HepG2 (cell line): ENCODE measurements around the gene POLR1H. TPM values are rescaled to one million over a fixed set of nuclear protein-coding genes. Genes with fewer than 3 reads are reported as not detected.

Experiments used
- ARNT2 ChIP-seq: sonication (generic); formaldehyde crosslinking; IDR thresholded peaks from 2 replicates; pipeline ENCODE4 v1.8.0; 2022; ENCODE audit warnings: mild to moderate bottlenecking, low read depth, missing genetic modification reagents, moderate library complexity
- ELF1 ChIP-seq: sonication (generic); formaldehyde crosslinking; IDR thresholded peaks from 2 replicates; pipeline ENCODE4 v1.4.0; 2020; ENCODE audit warnings: missing genetic modification reagents
- FOXP4 ChIP-seq: sonication (generic); formaldehyde crosslinking; IDR thresholded peaks from 2 replicates; pipeline ENCODE4 v1.4.0; 2020; ENCODE audit warnings: missing genetic modification reagents
- GPN1 ChIP-seq: sonication (generic); formaldehyde crosslinking; IDR thresholded peaks from 2 replicates; pipeline ENCODE4 v1.5.1; 2020; ENCODE audit warnings: missing genetic modification reagents, borderline replicate concordance
- HMG20B ChIP-seq: conservative IDR thresholded peaks from 2 replicates; pipeline ENCODE4 v1.6.1; 2016; ENCODE audit warnings: missing genetic modification reagents, missing compliant biosample characterization
- KAT7 ChIP-seq: IDR thresholded peaks from 2 replicates; pipeline ENCODE4 v1.6.1; 2018; ENCODE audit warnings: borderline replicate concordance, missing compliant biosample characterization
- KLF13 ChIP-seq: sonication (generic); formaldehyde crosslinking; IDR thresholded peaks from 2 replicates; pipeline ENCODE4 v1.4.0; 2020; ENCODE audit warnings: mild to moderate bottlenecking, missing genetic modification reagents
- MEIS2 ChIP-seq: sonication (generic); formaldehyde crosslinking; IDR thresholded peaks from 2 replicates; pipeline ENCODE4 v1.9.0; 2021; ENCODE audit warnings: mild to moderate bottlenecking, missing genetic modification reagents
- NKX3-1 ChIP-seq: sonication (generic); formaldehyde crosslinking; IDR thresholded peaks from 2 replicates; pipeline ENCODE4 v1.5.0; 2020; ENCODE audit warnings: missing genetic modification reagents
- RARG ChIP-seq: sonication (generic); formaldehyde crosslinking; IDR thresholded peaks from 2 replicates; pipeline ENCODE4 v1.4.0; 2020; ENCODE audit warnings: low read depth, mild to moderate bottlenecking, missing genetic modification reagents
- SCMH1 ChIP-seq: sonication (generic); formaldehyde crosslinking; IDR thresholded peaks from 2 replicates; pipeline ENCODE4 v1.9.0; 2021; ENCODE audit warnings: missing genetic modification reagents, mild to moderate bottlenecking, borderline replicate concordance
- SRSF9 ChIP-seq: fragments of 200-400 bp; formaldehyde crosslinking; IDR thresholded peaks from 2 replicates; pipeline ENCODE4 v1.6.1; 2018; ENCODE audit warnings: borderline replicate concordance, mild to moderate bottlenecking, low read depth, low read length; ENCODE audit not compliant: insufficient read depth, poor library complexity, severe bottlenecking
- TCF7L2 ChIP-seq: IDR thresholded peaks from 2 replicates; pipeline ENCODE4 v1.6.1; 2011; ENCODE audit warnings: mild to moderate bottlenecking, low read depth, low read length, moderate library complexity
- ZBTB38 ChIP-seq: sonication (generic); formaldehyde crosslinking; IDR thresholded peaks from 2 replicates; pipeline ENCODE4 v1.5.1; 2020; ENCODE audit warnings: mild to moderate bottlenecking, missing genetic modification reagents
- ZBTB7A ChIP-seq: sonication (generic); formaldehyde crosslinking; IDR thresholded peaks from 2 replicates; pipeline ENCODE4 v1.8.0; 2022; ENCODE audit warnings: mild to moderate bottlenecking, missing genetic modification reagents
- ZFP36L2 ChIP-seq: sonication (generic); formaldehyde crosslinking; IDR thresholded peaks from 2 replicates; pipeline ENCODE4 v1.4.0; 2020; ENCODE audit warnings: missing genetic modification reagents
- ZNF205 ChIP-seq: IDR thresholded peaks from 2 replicates; pipeline ENCODE4 v1.6.1; 2018; ENCODE audit warnings: missing biosample characterization, missing genetic modification reagents
- ZNF530 ChIP-seq: sonication (generic); formaldehyde crosslinking; IDR thresholded peaks from 2 replicates; pipeline ENCODE4 v1.5.0; 2020; ENCODE audit warnings: low read depth, mild to moderate bottlenecking, missing genetic modification reagents
- ZNF580 ChIP-seq: IDR thresholded peaks from 2 replicates; pipeline ENCODE4 v1.6.1; 2016; ENCODE audit warnings: low read depth, borderline replicate concordance
- ZNF605 ChIP-seq: sonication (generic); formaldehyde crosslinking; IDR thresholded peaks from 2 replicates; pipeline ENCODE4 v1.8.0; 2022; ENCODE audit warnings: mild to moderate bottlenecking, missing genetic modification reagents
- ZNF674 ChIP-seq: sonication (generic); formaldehyde crosslinking; IDR thresholded peaks from 2 replicates; pipeline ENCODE4 v1.5.0; 2020; ENCODE audit warnings: low read depth, mild to moderate bottlenecking, missing genetic modification reagents
- polyA plus RNA-seq, 8 experiments: library from polyadenylated mRNA; depleted of rRNA in 3 of 8; stranded (reverse) in 7 of 8; unstranded in 1 of 8; fragments of >200 nt; fragmentation: Illumina TruSeq in 4 of 8; extraction: Trizol in 4 of 8; gene quantifications; 2 replicates each; pipeline versions ENCODE4 v1.2.1 to v1.2.3, GENCODE V29; 2011 to 2016; ENCODE audit warnings: low read depth in 4 of 8, missing spikeins in 1 of 8, mixed read lengths in 1 of 8; ENCODE audit not compliant: insufficient read depth in 1 of 8
- total RNA-seq, 5 experiments: library from RNA; depleted of rRNA; stranded (reverse); fragments of >200 nt; fragmentation: Illumina TruSeq; extraction: Trizol; gene quantifications; 2 replicates each; pipeline ENCODE4 v1.2.3, GENCODE V29; 2016; ENCODE audit warnings: low read depth in 1 of 5
- TF ChIP-seq, protein P1 (sequence below): sonication (generic); formaldehyde crosslinking; IDR thresholded peaks from 2 replicates; pipeline ENCODE4 v1.4.0; 2020; ENCODE audit warnings: missing genetic modification reagents
- TF ChIP-seq, protein P2 (sequence below): IDR thresholded peaks from 2 replicates; pipeline ENCODE4 v1.6.1; 2016; ENCODE audit warnings: missing genetic modification reagents, missing compliant biosample characterization

Gene POLR1H
- total and polyA plus RNA-seq, 2 of the 13 experiments (the other 11 are each of a cell fraction or from before 2014, with no cell fraction given), result 61.4 to 79.8 TPM

DNA sequence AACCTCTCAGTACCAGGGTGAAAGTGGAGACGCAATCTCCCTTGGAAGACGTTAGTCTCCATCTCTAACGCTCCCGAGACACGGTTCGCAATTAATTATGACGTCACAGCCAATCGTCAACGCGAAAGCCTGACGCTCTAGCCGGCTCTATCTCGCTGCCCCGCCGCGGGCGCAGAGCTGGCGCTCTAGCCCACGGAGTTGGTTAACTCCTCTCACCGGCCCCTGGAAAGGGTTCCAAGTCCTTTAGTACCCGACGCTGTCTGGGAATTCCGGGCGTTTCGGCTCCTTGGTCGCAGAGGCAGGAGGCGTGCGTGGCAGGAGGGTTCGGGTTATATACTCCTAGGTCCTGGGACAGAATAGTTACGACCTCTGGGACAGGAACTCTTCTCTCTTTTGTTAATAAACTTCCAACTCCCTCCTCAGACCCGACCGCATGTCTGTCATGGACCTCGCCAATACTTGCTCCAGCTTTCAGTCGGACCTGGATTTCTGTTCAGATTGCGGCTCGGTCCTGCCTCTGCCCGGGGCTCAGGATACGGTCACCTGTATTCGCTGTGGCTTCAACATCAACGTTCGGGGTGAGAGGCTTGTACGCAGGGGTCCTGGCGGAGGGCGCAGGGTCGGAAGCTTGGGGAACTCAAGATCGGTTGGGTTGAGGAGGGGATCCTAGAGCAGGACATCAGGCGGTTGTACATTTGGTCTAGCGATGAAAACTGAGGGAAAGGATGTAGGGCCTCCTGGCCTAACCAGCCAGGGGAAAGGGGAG is at the start of gene POLR1H (continued):
- peak; percentile 43; the same call in 1 of the 2 replicates for TF ChIP-seq ZBTB38 (CRISPR knock-in tag)
- TF ChIP-seq ZFP36L2 (CRISPR knock-in tag), result no peak
- TF ChIP-seq TCF7L2, result no peak
- no peak for TF ChIP-seq GPN1 (CRISPR knock-in tag)
- peak; percentile 96 for TF ChIP-seq ZNF605 (CRISPR knock-in tag)
- no peak; the same call in 1 of the 2 replicates for TF ChIP-seq ZNF530 (CRISPR knock-in tag)
- peak; percentile 77 for TF ChIP-seq ELF1 (CRISPR knock-in tag)
- TF ChIP-seq SRSF9, result no peak
- no peak for TF ChIP-seq ZNF674 (CRISPR knock-in tag)
- peak; percentile 64; the same call in 1 of the 2 replicates for TF ChIP-seq HMG20B
- TF ChIP-seq ZNF580, result peak; percentile 81
- no peak for TF ChIP-seq RARG (CRISPR knock-in tag)
- TF ChIP-seq KAT7 (CRISPR knock-in tag), result peak; percentile 97
- peak; percentile 95 for TF ChIP-seq MEIS2 (CRISPR knock-in tag)
- TF ChIP-seq, protein P1, sequence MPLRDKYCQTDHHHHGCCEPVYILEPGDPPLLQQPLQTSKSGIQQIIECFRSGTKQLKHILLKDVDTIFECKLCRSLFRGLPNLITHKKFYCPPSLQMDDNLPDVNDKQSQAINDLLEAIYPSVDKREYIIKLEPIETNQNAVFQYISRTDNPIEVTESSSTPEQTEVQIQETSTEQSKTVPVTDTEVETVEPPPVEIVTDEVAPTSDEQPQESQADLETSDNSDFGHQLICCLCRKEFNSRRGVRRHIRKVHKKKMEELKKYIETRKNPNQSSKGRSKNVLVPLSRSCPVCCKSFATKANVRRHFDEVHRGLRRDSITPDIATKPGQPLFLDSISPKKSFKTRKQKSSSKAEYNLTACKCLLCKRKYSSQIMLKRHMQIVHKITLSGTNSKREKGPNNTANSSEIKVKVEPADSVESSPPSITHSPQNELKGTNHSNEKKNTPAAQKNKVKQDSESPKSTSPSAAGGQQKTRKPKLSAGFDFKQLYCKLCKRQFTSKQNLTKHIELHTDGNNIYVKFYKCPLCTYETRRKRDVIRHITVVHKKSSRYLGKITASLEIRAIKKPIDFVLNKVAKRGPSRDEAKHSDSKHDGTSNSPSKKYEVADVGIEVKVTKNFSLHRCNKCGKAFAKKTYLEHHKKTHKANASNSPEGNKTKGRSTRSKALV (CRISPR knock-in tag), result peak; percentile 97
- peak; percentile 75; the same call in 1 of the 2 replicates for TF ChIP-seq ZNF205 (CRISPR knock-in tag)
- peak; percentile 61 for TF ChIP-seq ARNT2
- TF ChIP-seq, protein P2, sequence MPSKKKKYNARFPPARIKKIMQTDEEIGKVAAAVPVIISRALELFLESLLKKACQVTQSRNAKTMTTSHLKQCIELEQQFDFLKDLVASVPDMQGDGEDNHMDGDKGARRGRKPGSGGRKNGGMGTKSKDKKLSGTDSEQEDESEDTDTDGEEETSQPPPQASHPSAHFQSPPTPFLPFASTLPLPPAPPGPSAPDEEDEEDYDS (CRISPR knock-in tag), result peak; percentile 92
- 0 out of 2 replicates have a peak, but pooled peaks have one; percentile 28 for TF ChIP-seq KLF13 (CRISPR knock-in tag)
- no peak for TF ChIP-seq ZBTB7A (CRISPR knock-in tag)
- peak; percentile 70; the same call in 1 of the 2 replicates for TF ChIP-seq FOXP4 (CRISPR knock-in tag)
- no peak for TF ChIP-seq SCMH1 (CRISPR knock-in tag)
- peak; percentile 97 for TF ChIP-seq NKX3-1 (CRISPR knock-in tag)
